Activated naive CD8-positive, alpha-beta T cell treated with anti-CD3 and anti-CD28 coated beads, Interleukin-2, amount 10 ng/mL, durations not matched to agents 7 days and 5 days (primary cell): ENCODE measurements around the gene NPHS1. TPM values are rescaled to one million over a fixed set of nuclear protein-coding genes. Genes with fewer than 3 reads are reported as not detected.
"Not testable (repeated sequence)": the region's sequence is repeated elsewhere in the genome, so short reads cannot be mapped to it uniquely, and the experiment has no call there.

Experiments
- ATAC-seq: fragments of 150-1000 bp; cut with Tn5 transposase; one replicate; pipeline ENCODE4 v1.10.0; 2021; ENCODE audit warnings: low read depth, moderate library complexity
- POLR2A ChIA-PET: fragments of 350-600 bp; sonication (Branson Sonifier 250); formaldehyde crosslinking; loops from one replicate; lab custom pipeline; 2021; ENCODE audit warnings: antibody characterized with exemption; lab: Charles Lee
- DNase-seq: peaks from one replicate; pipeline ENCODE4 v3.0.0; 2021
- H3K27ac Mint-ChIP-seq: one replicate; pipeline ENCODE4 v1.8.0; 2022; ENCODE audit warnings: mild to moderate bottlenecking, mixed read lengths
- H3K27me3 Mint-ChIP-seq: one replicate; pipeline ENCODE4 v1.8.0; 2022; ENCODE audit warnings: mild to moderate bottlenecking, moderate library complexity, mixed read lengths
- H3K36me3 Mint-ChIP-seq: one replicate; pipeline ENCODE4 v1.8.0; 2021; ENCODE audit warnings: mild to moderate bottlenecking, mixed read lengths
- H3K4me1 Mint-ChIP-seq: one replicate; pipeline ENCODE4 v1.8.0; 2021; ENCODE audit warnings: mixed read lengths
- H3K4me3 Mint-ChIP-seq: one replicate; pipeline ENCODE4 v1.8.0; 2022; ENCODE audit warnings: mild to moderate bottlenecking, moderate library complexity, mixed read lengths
- H3K9me3 Mint-ChIP-seq: one replicate; pipeline ENCODE4 v1.8.0; 2021; ENCODE audit warnings: mixed read lengths
- total RNA-seq, 2 experiments: library from RNA; stranded (reverse); gene quantifications; one replicate each; pipeline ENCODE4 v1.2.3, GENCODE V29; 2021

The NPHS1 gene
- total RNA-seq, 2 experiments from 2014 or later: 0.40 TPM; not detected in 1

GRCh38 chr19:35870798-35871197 lies 18.5 kb upstream of the NPHS1 start:
- ATAC-seq (no peak), DNase-seq (no peak)
- H3K27ac Mint-ChIP-seq: no peak overlapping the region
- H3K9me3 Mint-ChIP-seq: peaks cover 1% of the 10 kb centered on the region
- H3K4me1 Mint-ChIP-seq: peaks cover 14% of the 10 kb centered on the region
- POLR2A ChIA-PET: interaction anchor here (1.7 kb wide), 1 partner anchor 59 kb away, joined by 4 read pairs; no protein-coding TSS in a partner anchor
- H3K36me3 Mint-ChIP-seq: no peaks in the 10 kb centered on the region
- no peak overlapping the region for H3K4me3 Mint-ChIP-seq
- H3K27me3 Mint-ChIP-seq: peaks cover 27% of the 10 kb centered on the region

- POLR2A ChIA-PET: interaction anchor here (0.6 to 1.7 kb wide), 2 partner anchors 59 to 248 kb away, joined by 3 to 4 read pairs; no protein-coding TSS in a partner anchor
- not testable (repeated sequence) for H3K36me3 Mint-ChIP-seq, DNase-seq, ATAC-seq, H3K9me3 Mint-ChIP-seq
- Mint-ChIP-seq H3K27ac (peak overlapping the region; percentile 77), H3K4me1 (peaks cover 14% of the 10 kb centered on the region), H3K4me3 (peak overlapping the region; percentile 90), H3K27me3 (peaks cover 27% of the 10 kb centered on the region)
These were observed 17.9 kb upstream of the NPHS1 start for GRCh38 chr19:35870124-35870736.

- Mint-ChIP-seq H3K4me1 (peaks cover 14% of the 10 kb centered on the region), H3K4me3 (peak overlapping the region; percentile 90), H3K9me3 (peaks cover 1% of the 10 kb centered on the region), H3K36me3 (no peaks in the 10 kb centered on the region), H3K27ac (peak overlapping the region; percentile 77), H3K27me3 (peaks cover 27% of the 10 kb centered on the region)
- DNase-seq (peak; percentile 89), ATAC-seq (peak; percentile 82)
- POLR2A ChIA-PET: interaction anchor here (0.6 to 1.7 kb wide), 4 partner anchors 33 to 249 kb away, joined by 3 to 5 read pairs (median 4); no protein-coding TSS in a partner anchor
These were observed 17.2 kb upstream of the NPHS1 start for GRCh38 chr19:35869327-35870123.

GRCh38 chr19:35868823-35869326 lies 16.6 kb upstream of the NPHS1 start:
- H3K27me3 Mint-ChIP-seq: peaks cover 27% of the 10 kb centered on the region
- H3K4me3 Mint-ChIP-seq: peak overlapping the region; percentile 66
- POLR2A ChIA-PET: interaction anchor here (0.7 to 1.7 kb wide), 2 partner anchors 32 to 62 kb away, joined by 3 to 5 read pairs; no protein-coding TSS in a partner anchor
- no peaks in the 10 kb centered on the region for H3K36me3 Mint-ChIP-seq
- H3K9me3 Mint-ChIP-seq: peaks cover 1% of the 10 kb centered on the region
- peaks cover 14% of the 10 kb centered on the region for H3K4me1 Mint-ChIP-seq
- ATAC-seq (no peak), DNase-seq (no peak)
- H3K27ac Mint-ChIP-seq: no peak overlapping the region

DNA sequence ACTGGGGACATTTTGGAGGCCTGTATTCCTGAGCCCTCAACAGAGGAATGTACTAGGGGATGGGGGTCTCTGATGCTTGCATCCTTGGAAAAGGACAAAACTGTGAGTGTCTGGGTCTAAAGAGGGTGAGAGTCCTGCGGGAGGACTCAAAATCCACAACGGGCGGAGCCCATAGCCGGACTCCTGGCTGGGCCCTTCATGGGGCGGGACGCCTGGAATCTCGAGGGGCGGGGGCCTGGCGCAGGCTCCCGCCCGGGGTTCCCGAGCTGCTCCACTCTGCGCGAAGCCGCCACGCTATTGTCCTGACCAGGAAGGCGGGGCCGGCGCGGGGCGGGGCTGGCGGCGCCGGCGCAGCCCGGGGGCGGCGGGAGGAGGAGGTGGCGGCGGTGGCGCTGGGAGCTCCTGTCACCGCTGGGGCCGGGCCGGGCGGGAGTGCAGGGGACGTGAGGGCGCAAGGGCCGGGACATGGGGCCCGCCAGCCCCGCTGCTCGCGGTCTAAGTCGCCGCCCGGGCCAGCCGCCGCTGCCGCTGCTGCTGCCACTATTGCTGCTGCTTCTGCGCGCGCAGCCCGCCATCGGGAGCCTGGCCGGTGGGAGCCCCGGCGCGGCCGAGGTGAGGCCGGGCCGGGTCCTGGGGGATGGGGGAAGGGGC lies 16.0 kb upstream of the NPHS1 start, which contains the start of gene APLP1:
Gene APLP1 (plus strand): TSS at position 403 of the 651 bp plus-strand sequence. CDS start 63 bp downstream, at position 466.
- DNase-seq (peak; percentile 82), ATAC-seq (peak; percentile 65)
- Mint-ChIP-seq H3K36me3 (no peaks in the 10 kb centered on the region), H3K9me3 (peaks cover 1% of the 10 kb centered on the region), H3K27ac (no peak within 1 kb of the TSS), H3K4me3 (peak within 1 kb of the TSS; percentile 66), H3K27me3 (peaks cover 27% of the 10 kb centered on the region), H3K4me1 (peaks cover 14% of the 10 kb centered on the region)
- POLR2A ChIA-PET: interaction anchor here (0.7 to 1.7 kb wide), 2 partner anchors 32 to 63 kb away, joined by 3 to 5 read pairs; no protein-coding TSS in a partner anchor

- H3K27me3 Mint-ChIP-seq: peaks cover 45% of the 10 kb centered on the region
- no peak overlapping the region for H3K4me3 Mint-ChIP-seq
- no peak for DNase-seq
- H3K36me3 Mint-ChIP-seq: no peaks in the 10 kb centered on the region
- POLR2A ChIA-PET: no interaction called here
- peaks cover 1% of the 10 kb centered on the region for H3K9me3 Mint-ChIP-seq
- H3K27ac Mint-ChIP-seq: no peak overlapping the region
- no peak for ATAC-seq
- peaks cover 3% of the 10 kb centered on the region for H3K4me1 Mint-ChIP-seq
These were observed 10.7 kb upstream of the NPHS1 start for GRCh38 chr19:35863018-35863417.

DNA sequence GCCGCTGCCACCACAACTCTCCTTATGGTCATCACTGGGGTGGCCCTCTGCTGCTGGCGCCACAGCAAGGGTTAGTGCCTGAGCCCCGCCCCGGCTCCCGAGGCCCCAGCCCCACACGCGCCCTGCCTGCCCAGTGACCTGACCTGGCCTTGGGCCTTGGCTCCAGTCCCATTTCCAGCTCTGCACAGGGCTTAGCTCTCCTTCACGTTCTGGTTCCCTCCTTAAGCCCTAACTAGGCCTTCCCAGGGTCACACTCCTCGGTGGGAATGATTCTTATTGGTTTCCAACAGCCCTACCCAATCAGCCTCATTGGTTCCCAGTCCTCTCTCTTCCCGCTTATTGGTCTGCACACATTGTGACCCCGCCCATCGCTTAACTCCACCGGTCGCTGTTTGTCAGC lies 10.2 kb upstream of the NPHS1 start:
- no peak for DNase-seq
- ATAC-seq: no peak
- peaks cover 44% of the 10 kb centered on the region for H3K27me3 Mint-ChIP-seq
- H3K4me1 Mint-ChIP-seq: peaks cover 1% of the 10 kb centered on the region
- POLR2A ChIA-PET: no interaction called here
- H3K36me3 Mint-ChIP-seq: no peaks in the 10 kb centered on the region
- no peak overlapping the region for H3K4me3 Mint-ChIP-seq
- H3K27ac Mint-ChIP-seq: no peak overlapping the region
- H3K9me3 Mint-ChIP-seq: peaks cover 1% of the 10 kb centered on the region

DNA sequence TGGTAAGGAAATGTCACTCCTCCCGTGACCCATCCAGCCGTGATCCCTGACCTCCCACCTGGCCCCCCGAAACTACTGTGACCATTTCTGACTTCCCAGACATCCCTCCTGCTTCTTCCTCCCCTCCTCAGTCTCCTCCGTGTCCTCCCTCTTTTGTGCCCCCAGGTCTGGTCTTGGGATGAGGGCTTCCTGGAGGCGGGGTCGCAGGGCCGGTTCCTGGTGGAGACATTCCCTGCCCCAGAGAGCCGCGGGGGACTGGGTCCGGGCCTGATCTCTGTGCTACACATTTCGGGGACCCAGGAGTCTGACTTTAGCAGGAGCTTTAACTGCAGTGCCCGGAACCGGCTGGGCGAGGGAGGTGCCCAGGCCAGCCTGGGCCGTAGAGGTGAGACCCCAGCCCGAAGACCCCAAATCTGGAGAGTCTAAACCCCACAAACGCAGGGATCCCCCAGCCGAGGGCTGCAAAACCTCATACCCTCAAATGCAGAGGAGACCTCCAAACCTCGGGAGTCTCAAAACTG lies 9.4 kb upstream of the NPHS1 start:
- Mint-ChIP-seq H3K4me3 (no peak overlapping the region), H3K27me3 (peaks cover 43% of the 10 kb centered on the region), H3K27ac (no peak overlapping the region), H3K36me3 (no peaks in the 10 kb centered on the region), H3K4me1 (peaks cover 5% of the 10 kb centered on the region), H3K9me3 (peaks cover 1% of the 10 kb centered on the region)
- ATAC-seq (no peak), DNase-seq (no peak)
- POLR2A ChIA-PET: no interaction called here

DNA sequence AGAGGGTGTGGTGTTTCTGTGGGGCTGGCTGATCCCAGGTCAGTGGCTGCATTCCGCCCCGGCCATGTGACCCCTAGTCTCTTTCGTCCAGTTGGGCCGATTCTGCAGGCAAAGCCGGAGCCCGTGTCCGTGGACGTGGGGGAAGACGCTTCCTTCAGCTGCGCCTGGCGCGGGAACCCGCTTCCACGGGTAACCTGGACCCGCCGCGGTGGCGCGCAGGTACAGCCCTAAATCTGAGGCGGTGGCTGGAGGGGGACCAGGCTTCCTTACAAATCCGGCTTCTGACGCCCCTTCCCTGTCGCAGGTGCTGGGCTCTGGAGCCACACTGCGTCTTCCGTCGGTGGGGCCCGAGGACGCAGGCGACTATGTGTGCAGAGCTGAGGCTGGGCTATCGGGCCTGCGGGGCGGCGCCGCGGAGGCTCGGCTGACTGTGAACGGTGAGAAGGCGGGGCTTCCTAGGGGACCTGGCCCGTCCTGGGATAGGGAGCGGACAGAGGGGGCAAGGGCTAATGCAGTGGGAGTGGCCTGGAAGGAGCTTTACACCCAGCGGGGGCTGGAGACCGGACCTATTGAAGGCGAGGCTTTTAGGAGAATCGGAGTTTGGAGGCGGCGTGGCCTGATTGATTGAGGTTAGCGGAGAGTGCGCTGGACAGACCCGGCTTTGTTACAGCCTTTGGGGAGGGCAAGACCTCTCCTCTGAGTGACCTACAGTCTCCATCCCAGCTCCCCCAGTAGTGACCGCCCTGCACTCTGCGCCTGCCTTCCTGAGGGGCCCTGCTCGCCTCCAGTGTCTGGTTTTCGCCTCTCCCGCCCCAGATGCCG lies 8.7 kb upstream of the NPHS1 start:
- DNase-seq: no peak
- H3K4me1 Mint-ChIP-seq: peaks cover 4% of the 10 kb centered on the region
- no peak overlapping the region for H3K27ac Mint-ChIP-seq
- H3K9me3 Mint-ChIP-seq: no peaks in the 10 kb centered on the region
- no peaks in the 10 kb centered on the region for H3K36me3 Mint-ChIP-seq
- no peak overlapping the region for H3K4me3 Mint-ChIP-seq
- no peak for ATAC-seq
- peaks cover 41% of the 10 kb centered on the region for H3K27me3 Mint-ChIP-seq
- POLR2A ChIA-PET: interaction anchor here (0.6 kb wide), 1 partner anchor 650 kb away, joined by 3 read pairs; no protein-coding TSS in a partner anchor

DNA sequence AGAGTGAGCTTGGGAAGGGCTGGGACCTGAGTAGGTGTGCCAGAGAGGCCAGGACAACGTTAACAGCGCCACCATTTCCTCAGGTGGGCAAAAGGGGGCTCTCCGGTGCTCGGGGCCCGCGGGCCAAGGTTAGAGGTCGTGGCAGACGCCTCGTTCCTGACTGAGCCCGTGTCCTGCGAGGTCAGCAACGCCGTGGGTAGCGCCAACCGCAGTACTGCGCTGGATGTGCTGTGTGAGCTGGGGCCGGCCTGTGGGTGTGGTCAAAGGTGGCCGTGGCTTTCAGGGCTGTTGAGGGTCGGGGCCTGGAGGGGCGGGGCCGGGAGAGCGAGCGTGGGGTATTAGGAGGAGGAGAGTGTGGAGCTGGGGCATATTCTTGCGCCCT lies 8.1 kb upstream of the NPHS1 start:
- POLR2A ChIA-PET: no interaction called here
- H3K27ac Mint-ChIP-seq: no peak overlapping the region
- no peaks in the 10 kb centered on the region for H3K36me3 Mint-ChIP-seq
- ATAC-seq: no peak
- H3K9me3 Mint-ChIP-seq: no peaks in the 10 kb centered on the region
- peaks cover 45% of the 10 kb centered on the region for H3K27me3 Mint-ChIP-seq
- DNase-seq: no peak
- H3K4me1 Mint-ChIP-seq: peaks cover 4% of the 10 kb centered on the region
- no peak overlapping the region for H3K4me3 Mint-ChIP-seq

- H3K4me3 Mint-ChIP-seq: no peak overlapping the region
- POLR2A ChIA-PET: no interaction called here
- no peak for ATAC-seq
These were observed 7.1 kb upstream of the NPHS1 start for GRCh38 chr19:35859414-35859813.

GRCh38 chr19:35858311-35858710 lies 6.0 kb upstream of the NPHS1 start:
- H3K9me3 Mint-ChIP-seq: no peaks in the 10 kb centered on the region
- peak overlapping the region; percentile 29 for H3K4me3 Mint-ChIP-seq
- H3K27me3 Mint-ChIP-seq: peaks cover 59% of the 10 kb centered on the region
- H3K27ac Mint-ChIP-seq: no peak overlapping the region
- ATAC-seq (no peak), DNase-seq (no peak)
- POLR2A ChIA-PET: no interaction called here
- no peaks in the 10 kb centered on the region for H3K36me3 Mint-ChIP-seq
- H3K4me1 Mint-ChIP-seq: peaks cover 4% of the 10 kb centered on the region

More at GRCh38 chr19:35859414-35859813, 7.1 kb upstream of the NPHS1 start:
- Mint-ChIP-seq H3K9me3 (no peaks in the 10 kb centered on the region), H3K27me3 (peaks cover 55% of the 10 kb centered on the region), H3K27ac (no peak overlapping the region), H3K4me1 (peaks cover 4% of the 10 kb centered on the region), H3K36me3 (no peaks in the 10 kb centered on the region)
- no peak for DNase-seq
